WTC11 (cell line): Measurements from ENCODE around the gene SETDB1. TPM values are rescaled to one million over a fixed set of nuclear protein-coding genes. Genes with fewer than 3 reads are reported as not detected.

Experiments
- ATAC-seq: fragments of 200-7000 bp; cut with Tn5 transposase; 2 replicates; pipeline ENCODE4 v1.10.0; 2021; ENCODE audit warnings: mild to moderate bottlenecking, moderate library complexity
- CTCF ChIA-PET: fragments of 300-600 bp; sonication (Branson Sonifier 250); formaldehyde crosslinking; loops from one replicate; lab custom pipeline; 2021; ENCODE audit warnings: antibody characterized with exemption; lab: Charles Lee
- POLR2A ChIA-PET: fragments of 350-600 bp; sonication (Branson Sonifier 250); formaldehyde crosslinking; loops from one replicate; lab custom pipeline; 2021; ENCODE audit warnings: antibody characterized with exemption; lab: Charles Lee
- DNase-seq: peaks from one replicate; pipeline ENCODE4 v3.0.0; 2021; ENCODE audit warnings: low spot score
- H3K27ac Mint-ChIP-seq: 2 replicates; pipeline ENCODE4 v1.8.0; 2021; ENCODE audit warnings: mixed read lengths
- H3K27me3 Mint-ChIP-seq: 2 replicates; pipeline ENCODE4 v1.8.0; 2021; ENCODE audit warnings: low read depth, mild to moderate bottlenecking, moderate library complexity, mixed read lengths
- H3K36me3 Mint-ChIP-seq: 2 replicates; pipeline ENCODE4 v1.8.0; 2021; ENCODE audit warnings: mixed read lengths
- H3K4me1 Mint-ChIP-seq: 2 replicates; pipeline ENCODE4 v1.8.0; 2022; ENCODE audit warnings: mixed read lengths
- H3K4me3 Mint-ChIP-seq: 2 replicates; pipeline ENCODE4 v1.8.0; 2021; ENCODE audit warnings: mild to moderate bottlenecking, moderate library complexity, mixed read lengths
- H3K9me3 Mint-ChIP-seq: 2 replicates; pipeline ENCODE4 v1.8.0; 2021; ENCODE audit warnings: mixed read lengths
- ATF3 ChIP-seq: sonication (generic); formaldehyde crosslinking; conservative IDR thresholded peaks from 2 replicates; pipeline ENCODE4 v1.8.1; 2022; ENCODE audit warnings: mild to moderate bottlenecking, missing genetic modification reagents
- CBFB ChIP-seq: sonication (generic); formaldehyde crosslinking; IDR thresholded peaks from 2 replicates; pipeline ENCODE4 v1.8.1; 2022; ENCODE audit warnings: mild to moderate bottlenecking, low read depth, missing genetic modification reagents
- CDX4 ChIP-seq: fragments of 250-450 bp; sonication (Bioruptor Pico); IDR thresholded peaks from 2 replicates; pipeline ENCODE4 v1.9.0; 2021; ENCODE audit warnings: moderate library complexity, mild to moderate bottlenecking, inconsistent platforms, borderline replicate concordance
- ESRRA ChIP-seq: sonication (generic); formaldehyde crosslinking; IDR thresholded peaks from 2 replicates; pipeline ENCODE4 v1.8.1; 2022; ENCODE audit warnings: mild to moderate bottlenecking, missing genetic modification reagents, borderline replicate concordance
- FOXP4 ChIP-seq: sonication (generic); formaldehyde crosslinking; IDR thresholded peaks from 2 replicates; pipeline ENCODE4 v1.8.0; 2022; ENCODE audit warnings: mild to moderate bottlenecking, missing genetic modification reagents
- MAX ChIP-seq: sonication (generic); formaldehyde crosslinking; IDR thresholded peaks from 2 replicates; pipeline ENCODE4 v1.8.0; 2022; ENCODE audit warnings: mild to moderate bottlenecking, missing genetic modification reagents
- NFYB ChIP-seq: sonication (generic); formaldehyde crosslinking; conservative IDR thresholded peaks from 2 replicates; pipeline ENCODE4 v1.8.0; 2022; ENCODE audit warnings: low read depth, missing genetic modification reagents
- PRDM15 ChIP-seq: sonication (generic); formaldehyde crosslinking; IDR thresholded peaks from 2 replicates; pipeline ENCODE4 v1.8.0; 2022; ENCODE audit warnings: missing genetic modification reagents
- ZBTB43 ChIP-seq: sonication (generic); formaldehyde crosslinking; IDR thresholded peaks from 2 replicates; pipeline ENCODE4 v1.8.1; 2023; ENCODE audit warnings: mild to moderate bottlenecking, missing genetic modification reagents
- ZNF281 ChIP-seq: sonication (generic); formaldehyde crosslinking; IDR thresholded peaks from 2 replicates; pipeline ENCODE4 v1.8.0; 2023; ENCODE audit warnings: mild to moderate bottlenecking, missing genetic modification reagents
- ZNF512 ChIP-seq: sonication (generic); formaldehyde crosslinking; IDR thresholded peaks from 2 replicates; pipeline ENCODE4 v1.8.1; 2022; ENCODE audit warnings: missing genetic modification reagents, borderline replicate concordance
- total RNA-seq: library from RNA; stranded (reverse); gene quantifications from 3 replicates; pipeline ENCODE4 v1.2.3, GENCODE V29; 2021

The SETDB1 gene
- total RNA-seq, 1 experiment from 2014 or later: 53.1 TPM

- H3K4me1 Mint-ChIP-seq: no peaks in the 10 kb centered on the region
- no peak overlapping the region for H3K4me3 Mint-ChIP-seq
- no peak for ATAC-seq
- H3K27ac Mint-ChIP-seq: peak overlapping the region; percentile 33; the same call in 1 of the 2 replicates
- no peaks in the 10 kb centered on the region for H3K27me3 Mint-ChIP-seq
- no peaks in the 10 kb centered on the region for H3K9me3 Mint-ChIP-seq
- CTCF ChIA-PET: interaction anchor here (0.9 to 1.7 kb wide), 2 partner anchors 16 to 17 kb away, joined by 3 to 5 read pairs; no protein-coding TSS in a partner anchor
- no peak for DNase-seq
- POLR2A ChIA-PET: no interaction called here
- no peak for TF ChIP-seq FOXP4 (CRISPR knock-in tag)
- TF ChIP-seq ESRRA (CRISPR knock-in tag): no peak
- no peak for TF ChIP-seq ZNF512 (CRISPR knock-in tag)
- TF ChIP-seq ATF3 (CRISPR knock-in tag): no peak
- TF ChIP-seq CDX4 (CRISPR knock-in tag): no peak
- TF ChIP-seq PRDM15 (CRISPR knock-in tag): no peak
- no peak for TF ChIP-seq MAX (CRISPR knock-in tag)
- TF ChIP-seq ZBTB43: no peak
- no peak for TF ChIP-seq ZNF281 (CRISPR knock-in tag)
- no peak for TF ChIP-seq CBFB
- TF ChIP-seq NFYB: no peak
- peaks cover 89% of the 10 kb centered on the region for H3K36me3 Mint-ChIP-seq
These were observed 37.4 kb downstream of the SETDB1 start for GRCh38 chr1:150963321-150964163.
